ENCODE data around the gene PRKG2.

Gene PRKG2

DNA sequence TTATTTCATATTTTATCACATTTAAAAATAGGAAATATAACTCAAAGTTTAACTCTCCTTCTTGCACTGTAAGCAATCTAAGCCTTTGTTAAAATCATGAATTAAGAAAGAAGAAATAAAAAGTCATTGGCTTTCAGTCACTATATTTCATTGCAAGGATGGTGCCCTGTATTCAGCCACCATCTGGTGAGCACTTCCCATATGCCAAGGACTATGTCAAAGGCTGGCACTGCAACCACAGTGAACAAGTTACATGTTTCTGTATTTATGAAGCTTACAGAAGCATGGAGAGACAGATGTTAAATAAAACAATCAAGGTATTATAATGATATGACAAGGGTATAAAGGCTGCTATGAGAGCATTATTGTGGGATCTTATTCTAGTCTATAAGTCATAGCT lies 68.6 kb downstream of the PRKG2 start:
- no peak for TF ChIP-seq CTCF (IDR thresholded peaks at IDR 0.05)

DNA sequence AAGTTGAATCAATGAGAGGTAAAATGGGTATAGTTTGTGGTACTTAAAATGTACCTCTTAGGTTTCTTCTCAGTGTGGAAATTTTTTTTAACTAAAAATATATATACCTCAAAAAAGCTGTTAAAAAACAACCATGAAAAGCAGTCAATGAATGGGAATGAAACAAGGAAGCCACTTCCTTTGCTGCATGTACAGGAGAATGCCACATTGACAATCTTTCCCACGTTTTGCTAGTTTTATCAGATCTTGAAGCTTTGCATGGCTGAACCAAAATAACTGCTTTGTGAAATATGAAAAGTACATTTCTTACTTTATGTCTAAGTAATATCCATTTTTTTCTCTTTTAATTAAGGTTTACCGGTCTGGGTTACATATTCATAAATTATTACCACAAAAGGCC lies 71.8 kb downstream of the PRKG2 start:
- TF ChIP-seq CTCF (IDR thresholded peaks at IDR 0.05) = no peak

DNA sequence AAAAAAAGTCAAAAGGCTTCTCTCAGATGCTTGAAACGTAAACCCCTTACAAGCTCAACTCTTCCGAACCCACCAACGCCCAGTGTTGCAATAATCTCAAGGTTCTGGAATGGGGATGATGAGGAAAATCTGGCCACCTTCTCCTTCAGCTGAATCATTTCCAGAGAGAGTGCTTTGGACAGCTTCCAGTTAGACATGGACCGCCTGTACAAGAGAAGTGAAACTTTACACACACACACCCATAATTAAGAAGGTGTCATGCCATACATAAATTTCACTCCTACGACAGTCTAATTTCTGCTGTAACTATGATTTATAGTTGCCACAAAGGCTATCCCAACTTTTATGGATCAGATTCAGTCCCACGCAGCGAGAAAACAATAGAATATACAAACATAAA lies 72.3 kb downstream of the PRKG2 start:
- TF ChIP-seq CTCF (IDR thresholded peaks at IDR 0.05) = no peak

DNA sequence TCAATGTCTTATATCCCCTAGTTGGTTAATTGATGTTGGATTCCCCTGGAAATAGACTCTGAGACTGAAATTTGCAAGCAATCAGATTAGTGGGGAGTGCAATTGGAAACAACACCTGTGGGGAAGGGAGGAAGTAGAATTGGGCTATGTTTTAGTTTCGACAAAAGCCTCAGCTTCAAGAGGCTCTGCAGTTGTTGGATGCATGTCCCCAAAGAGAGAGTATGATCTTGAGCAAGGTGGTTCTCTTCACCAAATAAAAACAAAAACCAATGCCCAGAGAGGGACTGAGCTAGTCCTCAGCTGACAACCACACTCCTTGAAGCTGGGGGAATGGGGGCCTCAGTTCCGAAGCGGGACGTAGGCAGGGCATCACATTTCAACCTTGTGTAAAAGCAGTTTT lies 77.1 kb downstream of the PRKG2 start:
- no peak for TF ChIP-seq CTCF (IDR thresholded peaks at IDR 0.05)

DNA sequence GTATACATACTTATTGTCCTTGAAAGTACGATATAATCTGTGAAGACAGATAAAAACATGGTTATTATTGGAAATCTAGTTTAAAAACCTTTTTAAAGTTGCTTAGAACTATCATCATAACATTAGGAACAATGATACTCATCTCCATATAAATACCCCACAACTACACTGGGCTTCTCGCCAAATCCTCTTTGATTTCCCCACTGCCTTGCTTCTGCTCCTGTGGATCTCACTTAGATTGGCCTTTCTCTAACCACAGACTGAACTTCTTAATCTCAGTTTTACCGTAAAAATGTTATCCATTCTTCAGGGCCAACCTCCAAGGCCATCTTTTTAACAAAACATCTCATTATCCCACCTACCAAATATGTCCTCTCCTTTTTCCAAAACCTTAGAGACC lies 77.6 kb downstream of the PRKG2 start:
- TF ChIP-seq CTCF (IDR thresholded peaks at IDR 0.05) = no peak

DNA sequence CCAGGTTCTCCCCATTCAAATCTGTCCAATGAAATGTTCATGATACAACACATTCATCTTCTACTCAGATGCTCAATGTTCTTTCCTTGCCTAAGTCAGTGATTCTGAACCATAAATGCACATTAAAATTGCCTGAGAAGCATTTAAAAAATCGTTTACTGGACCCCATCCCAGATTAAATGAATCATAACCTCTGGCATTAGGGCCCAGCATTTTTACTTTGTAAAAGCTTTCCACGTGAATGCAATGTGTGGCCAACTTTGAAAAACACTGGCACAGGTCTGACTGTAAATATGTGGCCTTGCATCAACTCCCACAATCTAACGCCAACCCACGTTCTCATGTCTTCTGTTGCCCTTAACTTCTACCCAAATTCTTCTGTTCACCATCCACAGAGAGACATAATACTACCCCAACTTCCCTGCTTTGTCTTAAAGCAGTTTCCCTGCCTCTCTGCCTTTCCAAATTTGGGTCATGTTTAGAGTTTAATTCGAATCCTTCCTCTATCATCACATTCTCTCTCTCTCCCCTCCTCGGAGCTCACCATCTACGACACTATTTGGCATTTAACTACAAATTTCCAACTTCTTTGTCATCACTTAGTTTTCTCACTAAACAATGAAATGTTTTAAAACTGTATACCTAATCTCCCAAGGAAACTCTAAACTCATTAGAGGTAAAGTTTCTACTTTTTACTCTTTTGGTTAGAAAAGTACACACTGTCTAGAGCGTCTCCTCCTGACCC lies 78.7 kb downstream of the PRKG2 start:
- TF ChIP-seq CTCF (IDR thresholded peaks at IDR 0.05) = no peak

DNA sequence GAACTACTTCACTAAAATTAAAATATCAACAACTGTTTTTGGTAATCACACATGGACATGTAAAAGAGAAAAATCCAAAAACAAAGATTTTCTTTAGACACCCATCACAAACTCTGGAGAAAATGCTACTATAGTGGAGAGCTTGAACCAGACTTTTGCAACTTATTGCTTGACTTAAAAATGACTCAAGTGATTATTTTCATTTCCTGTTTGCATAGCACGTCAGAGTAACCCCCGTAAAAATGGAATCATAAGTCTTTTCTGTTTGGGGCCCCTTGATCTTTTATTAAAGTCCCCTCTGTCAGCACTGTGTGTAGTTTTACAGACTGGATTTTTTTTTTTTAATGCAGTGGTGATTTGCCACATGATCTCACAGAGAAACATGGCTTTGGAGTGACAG lies 79.5 kb downstream of the PRKG2 start:
- TF ChIP-seq CTCF (IDR thresholded peaks at IDR 0.05) = no peak

DNA sequence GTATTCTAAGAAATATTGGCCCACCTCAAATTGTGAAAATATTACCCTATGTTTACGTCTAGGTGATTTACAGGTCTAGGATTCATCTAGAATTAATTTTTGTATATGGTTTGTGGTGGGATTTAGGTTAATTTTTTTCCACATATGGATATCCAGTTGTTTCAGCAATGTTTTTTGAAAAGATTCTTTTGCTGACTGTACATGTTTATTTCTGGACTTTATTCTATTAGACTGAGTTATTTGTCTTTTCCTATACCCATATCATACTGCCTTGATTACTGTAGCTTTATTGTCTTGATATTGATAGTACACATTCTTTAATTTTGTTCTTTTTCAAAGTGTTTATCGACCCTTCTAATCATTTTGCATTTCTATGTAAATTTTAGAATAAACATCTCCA lies 83.5 kb downstream of the PRKG2 start:
- TF ChIP-seq CTCF (IDR thresholded peaks at IDR 0.05) = no peak

Data from LNCAP (cell line).